HepG2 (cell line): ENCODE results near the gene DCP2. TPM values are rescaled to one million over a fixed set of nuclear protein-coding genes. Genes with fewer than 3 reads are reported as not detected.

Source experiments
- ATAC-seq: fragments of 200-7000 bp; cut with Tn5 transposase; 3 replicates; pipeline ENCODE4 v1.9.1; 2020; ENCODE audit warnings: mild to moderate bottlenecking, moderate library complexity
- BruUV-seq: library from RNA; stranded (reverse); fragments of 400-500 nt; replicated peaks from 2 replicates; lab custom pipeline; 2021; lab: Mats Ljungman, UMichigan
- CTCF ChIA-PET: fragments of 300-600 bp; formaldehyde crosslinking; extraction: SDS; loops from one replicate; lab custom pipeline; 2021; ENCODE audit warnings: low total read pairs, inconsistent platforms, low intra/inter-chr PET ratio; lab: Yijun Ruan, JAX
- POLR2A ChIA-PET: fragments of 350-600 bp; sonication (Branson Sonifier 250); formaldehyde crosslinking; loops from one replicate; lab custom pipeline; 2020; ENCODE audit warnings: antibody characterized with exemption, inconsistent platforms; lab: Yijun Ruan, JAX
- DNase-seq: peaks from one replicate; pipeline ENCODE4 v3.0.0-alpha.2; 2015; ENCODE audit warnings: low spot score
- FAIRE-seq: peaks from 3 replicates; lab custom pipeline; 2011; peaks lifted over from hg19 to GRCh38; lab: Jason Lieb, UNC
- H2AFZ ChIP-seq: one replicate; pipeline ENCODE4 v1.6.1; 2011; ENCODE audit warnings: low read length, inconsistent platforms
- H3K27ac ChIP-seq: fragments of 300-600 bp; 3 replicates; pipeline ENCODE4 v1.8.0; 2011; ENCODE audit warnings: mixed run types, mild to moderate bottlenecking, mixed read lengths, low read length, inconsistent platforms; ENCODE audit not compliant: insufficient read depth; ENCODE audit errors: extremely low read length
- H3K27me3 ChIP-seq, 2 experiments: fragments of 200-600 bp in 1 of 2; 2 replicates in 1 of 2; 3 replicates in 1 of 2; pipeline versions ENCODE4 v1.6.0 to v1.8.0; 2011; ENCODE audit warnings: low read length in 2 of 2, mild to moderate bottlenecking in 2 of 2, moderate library complexity in 2 of 2, inconsistent platforms in 1 of 2; ENCODE audit not compliant: insufficient read depth in 2 of 2, control insufficient read depth in 1 of 2
- H3K36me3 ChIP-seq, 2 experiments: fragments of 200-600 bp in 1 of 2; replicated peaks in 1 of 2; 2 replicates in 1 of 2; 3 replicates in 1 of 2; pipeline versions ENCODE4 v1.5.1 to v1.8.0; 2011; ENCODE audit warnings: low read length in 2 of 2, inconsistent platforms in 1 of 2; ENCODE audit not compliant: insufficient read depth in 2 of 2, control insufficient read depth in 1 of 2
- H3K4me1 ChIP-seq: 2 replicates; pipeline ENCODE4 v1.5.1; 2012; ENCODE audit warnings: low read length, inconsistent platforms; ENCODE audit not compliant: insufficient read depth
- H3K4me2 ChIP-seq: 2 replicates; pipeline ENCODE4 v1.6.0; 2011; ENCODE audit warnings: low read depth, low read length, inconsistent platforms
- H3K4me3 ChIP-seq, 3 experiments: fragments of 200-600 bp in 1 of 3; sonication (generic), shearing (Covaris generic) in 1 of 3; replicated peaks in 1 of 3; 2 replicates each; pipeline ENCODE4 v1.5.1; 2011 to 2016; ENCODE audit warnings: low read length in 3 of 3, inconsistent platforms in 2 of 3, low read depth in 2 of 3, mild to moderate bottlenecking in 2 of 3, control low read depth in 1 of 3, mixed read lengths in 1 of 3; ENCODE audit not compliant: insufficient read depth in 1 of 3
- H3K79me2 ChIP-seq: one replicate; pipeline ENCODE4 v1.6.1; 2011; ENCODE audit warnings: low read length, inconsistent platforms; ENCODE audit not compliant: insufficient read depth
- H3K9ac ChIP-seq: 2 replicates; pipeline ENCODE4 v1.6.0; 2011; ENCODE audit warnings: mild to moderate bottlenecking, low read depth, low read length, inconsistent platforms; ENCODE audit not compliant: insufficient read depth
- H3K9me3 ChIP-seq: 2 replicates; pipeline ENCODE4 v1.5.1; 2012; ENCODE audit warnings: mild to moderate bottlenecking, low read length
- H4K20me1 ChIP-seq: 2 replicates; pipeline ENCODE4 v1.6.0; 2011; ENCODE audit warnings: inconsistent platforms, mild to moderate bottlenecking, low read length, moderate library complexity; ENCODE audit not compliant: insufficient read depth
- ARID2 ChIP-seq: sonication (generic); formaldehyde crosslinking; IDR thresholded peaks from 2 replicates; pipeline ENCODE4 v1.8.1; 2022; ENCODE audit warnings: mild to moderate bottlenecking, missing genetic modification reagents, borderline replicate concordance
- BRF2 ChIP-seq: sonication (generic); formaldehyde crosslinking; IDR thresholded peaks from 2 replicates; pipeline ENCODE4 v1.8.1; 2022; ENCODE audit warnings: mild to moderate bottlenecking, missing genetic modification reagents
- HNRNPH1 ChIP-seq: fragments of 200-400 bp; formaldehyde crosslinking; optimal IDR thresholded peaks from 2 replicates; pipeline ENCODE3; 2017; ENCODE audit warnings: mild to moderate bottlenecking, low read depth, low read length
- KAT2B ChIP-seq: fragments of 150-350 bp; IDR thresholded peaks from 2 replicates; pipeline ENCODE4 v1.6.1; 2014; ENCODE audit warnings: low read depth, low read length, borderline replicate concordance
- MAFF ChIP-seq: IDR thresholded peaks from 2 replicates; pipeline ENCODE4 v1.6.1; 2011; ENCODE audit warnings: low read depth, low read length, improper control_type of control experiment
- MAFK ChIP-seq, 2 experiments: IDR thresholded peaks in 1 of 2; conservative IDR thresholded peaks in 1 of 2; 2 replicates each; pipeline ENCODE4 v1.6.1; 2011; ENCODE audit warnings: improper control_type of control experiment in 2 of 2, low read length in 2 of 2
- MED1 ChIP-seq: sonication (generic); formaldehyde crosslinking; IDR thresholded peaks from 2 replicates; pipeline ENCODE4 v1.4.0; 2020; ENCODE audit warnings: missing genetic modification reagents
- NFIC ChIP-seq: IDR thresholded peaks from 2 replicates; pipeline ENCODE4 v1.6.1; 2012; ENCODE audit warnings: mild to moderate bottlenecking, low read length, inconsistent platforms
- PAX8 ChIP-seq: sonication (generic); formaldehyde crosslinking; IDR thresholded peaks from 2 replicates; pipeline ENCODE4 v1.8.0; 2022; ENCODE audit warnings: mild to moderate bottlenecking, missing genetic modification reagents, borderline replicate concordance
- POLR2AphosphoS5 ChIP-seq: IDR thresholded peaks from 2 replicates; pipeline ENCODE4 v1.6.1; 2012; ENCODE audit warnings: low read depth, low read length
- PRDM15 ChIP-seq: sonication (generic); formaldehyde crosslinking; IDR thresholded peaks from 2 replicates; pipeline ENCODE4 v1.4.0; 2020; ENCODE audit warnings: missing genetic modification reagents
- PRDM4 ChIP-seq: sonication (generic); formaldehyde crosslinking; IDR thresholded peaks from 2 replicates; pipeline ENCODE4 v1.9.0; 2021; ENCODE audit warnings: missing genetic modification reagents, borderline replicate concordance
- TBX2 ChIP-seq: sonication (generic); formaldehyde crosslinking; IDR thresholded peaks from 2 replicates; pipeline ENCODE4 v1.5.0; 2020; ENCODE audit warnings: missing genetic modification reagents, mild to moderate bottlenecking, borderline replicate concordance
- TCF12 ChIP-seq, 2 experiments: fragments of 450-650 bp in 1 of 2; sonication (generic) in 1 of 2; formaldehyde crosslinking in 1 of 2; IDR thresholded peaks; 2 replicates each; pipeline versions ENCODE4 v1.6.1 to v1.8.0; 2017 to 2022; ENCODE audit warnings: antibody characterized with exemption in 1 of 2, mild to moderate bottlenecking in 1 of 2, missing genetic modification reagents in 1 of 2, moderate library complexity in 1 of 2
- ZNF558 ChIP-seq: sonication (generic); formaldehyde crosslinking; IDR thresholded peaks from 2 replicates; pipeline ENCODE4 v1.9.0; 2022; ENCODE audit warnings: mild to moderate bottlenecking, missing genetic modification reagents, borderline replicate concordance
- whole genome bisulfite sequencing: methylation state at CpG from one replicate; pipeline ENCODE4 v1.1.6; 2017; ENCODE audit warnings: low lambda C conversion rate; 5-methylcytosine and 5-hydroxymethylcytosine counted together
- in situ Hi-C: cut with HindIII; loops from 2 replicates; pipeline ENCODE4 v1.10.0; 2017; ENCODE audit warnings: low pct_unique_long_range_greater_than_20kb; ENCODE audit not compliant: extremely low pct_ligation_motif_present
- intact Hi-C: fragments of 100-400 bp; cut with micrococcal nuclease; formaldehyde crosslinking; loops from one replicate; pipeline ENCODE4 v1.10.0; 2022; ENCODE audit not compliant: unreplicated experiment
- polyA plus RNA-seq, 8 experiments: library from polyadenylated mRNA; depleted of rRNA in 3 of 8; stranded (reverse) in 7 of 8; unstranded in 1 of 8; fragments of >200 nt; fragmentation: Illumina TruSeq in 4 of 8; extraction: Trizol in 4 of 8; gene quantifications; 2 replicates each; pipeline versions ENCODE4 v1.2.1 to v1.2.3, GENCODE V29; 2011 to 2016; ENCODE audit warnings: low read depth in 4 of 8, missing spikeins in 1 of 8, mixed read lengths in 1 of 8; ENCODE audit not compliant: insufficient read depth in 1 of 8
- total RNA-seq, 5 experiments: library from RNA; depleted of rRNA; stranded (reverse); fragments of >200 nt; fragmentation: Illumina TruSeq; extraction: Trizol; gene quantifications; 2 replicates each; pipeline ENCODE4 v1.2.3, GENCODE V29; 2016; ENCODE audit warnings: low read depth in 1 of 5

Gene DCP2
- total and polyA plus RNA-seq, 2 of the 13 experiments (the other 11 are each of a cell fraction or from before 2014, with no cell fraction given) = 16.2 to 63.4 TPM

- no peaks in the 10 kb centered on the region for H4K20me1 ChIP-seq
- in situ Hi-C loops = no loop called here
- H3K36me3 ChIP-seq = no peaks in the 10 kb centered on the region
- H3K4me1 ChIP-seq = no peaks in the 10 kb centered on the region
- no peaks in the 10 kb centered on the region for H3K9me3 ChIP-seq
- TF ChIP-seq ZNF558 (no peak), PRDM15 (CRISPR knock-in tag) (no peak), PAX8 (CRISPR knock-in tag) (no peak), POLR2AphosphoS5 (no peak), MED1 (CRISPR knock-in tag) (no peak), HNRNPH1 (no peak), TCF12 (IDR thresholded peaks at IDR 0.05) (no peak), TCF12 (CRISPR knock-in tag; IDR thresholded peaks at IDR 0.05) (no peak), BRF2 (CRISPR knock-in tag) (no peak), NFIC (no peak), ARID2 (CRISPR knock-in tag) (no peak), TBX2 (CRISPR knock-in tag) (no peak), MAFK (conservative IDR thresholded peaks at IDR 0.05 in 1 of 2, IDR thresholded peaks at IDR 0.05 in 1 of 2; ENCODE audit: low read length in 2 of 2) (peak; percentile 83 to 90), PRDM4 (no peak), KAT2B (no peak), MAFF (peak; percentile 88)
- H3K27me3 ChIP-seq = no peaks in the 10 kb centered on the region
- WGBS = 67% methylated on average over 9 of the region's 9 CpGs
- H2AFZ ChIP-seq = no peak overlapping the region
- intact Hi-C loops = no loop called here
- ChIA-PET CTCF (no interaction called here), POLR2A (no interaction called here)
- H3K4me2 ChIP-seq = no peak overlapping the region
- H3K27ac ChIP-seq = no peak overlapping the region
- no peak for FAIRE-seq
- BruUV-seq = no TSS peak
- no peaks in the 10 kb centered on the region for H3K79me2 ChIP-seq
- no peak for DNase-seq
- H3K9ac ChIP-seq = no peak overlapping the region
- no peak for ATAC-seq
- H3K4me3 ChIP-seq = no peak overlapping the region
Measured at GRCh38 chr5:113050721-113051382, 74.3 kb downstream of the DCP2 start.
